Gastrocnemius medialis (tissue), 4 donors: ENCODE results near the gene SPTBN5. TPM values are rescaled to one million over a fixed set of nuclear protein-coding genes. Genes with fewer than 3 reads are reported as not detected.

Experiments used
- ATAC-seq, 2 donors: fragments of 150-250 bp; one replicate each; pipeline ENCODE4 v1.9.1; 2016
- DNase-seq, 2 donors: peaks; one replicate each; pipeline ENCODE4 v3.0.0-alpha.2; 2019
- H3K27ac ChIP-seq, 4 donors: fragments of 200-600 bp; sonication (generic); 1 replicate in 1 of 4; 2 replicates in 3 of 4; pipeline ENCODE4 v1.5.1; 2016 to 2018; ENCODE audit warnings: mild to moderate bottlenecking in 2 of 4, moderate library complexity in 1 of 4
- H3K27me3 ChIP-seq, 3 donors: fragments of 200-600 bp; sonication (generic) in 2 of 3; 1 replicate in 1 of 3; 2 replicates in 2 of 3; pipeline versions ENCODE4 v1.5.1 to v1.6.0; 2016 to 2019; ENCODE audit warnings: mild to moderate bottlenecking in 1 of 3, moderate library complexity in 1 of 3
- H3K36me3 ChIP-seq, 2 donors: fragments of 200-600 bp; sonication (generic) in 1 of 2; one replicate each; pipeline ENCODE4 v1.5.1; 2017 to 2018
- H3K4me1 ChIP-seq, 2 donors: fragments of 200-600 bp; sonication (generic) in 1 of 2; one replicate each; pipeline ENCODE4 v1.5.1; 2016 to 2017; ENCODE audit warnings: mild to moderate bottlenecking in 2 of 2
- H3K4me3 ChIP-seq, 4 donors: fragments of 200-600 bp; sonication (generic) in 3 of 4; 1 replicate in 1 of 4; 2 replicates in 3 of 4; pipeline ENCODE4 v1.5.1; 2016 to 2019; ENCODE audit warnings: mild to moderate bottlenecking in 2 of 4
- H3K9me3 ChIP-seq, 3 donors: fragments of 200-600 bp; sonication (generic) in 2 of 3; 1 replicate in 1 of 3; 2 replicates in 2 of 3; pipeline ENCODE4 v1.5.1; 2016 to 2019
- POLR2A ChIP-seq, 2 donors: fragments of 450-650 bp; IDR thresholded peaks; one replicate each; pipeline ENCODE4 v1.6.1; 2017; ENCODE audit warnings: antibody characterized with exemption in 2 of 2, mild to moderate bottlenecking in 2 of 2, moderate library complexity in 2 of 2
- in situ Hi-C, 4 donors: fragments of 200-750 bp; cut with MboI; loops; one replicate each; pipeline versions ENCODE4 v1.15.0 to v1.8.0; 2017; ENCODE audit warnings: low sequenced_read_pairs in 4 of 4
- intact Hi-C: fragments of 100-400 bp; cut with DNase I; formaldehyde crosslinking; loops from one replicate; pipeline ENCODE4 v1.15.1; 2023; ENCODE audit warnings: low total_unique reads
- total RNA-seq, 4 donors: library from RNA; depleted of rRNA; stranded (reverse); fragments of >200 nt; gene quantifications; one replicate each; pipeline versions ENCODE4 v1.1.0 to v1.2.3, GENCODE V29; 2016
- TF ChIP-seq, protein P1 (sequence below), 5 experiments: fragments of 450-650 bp in 3 of 5; fragments of 200-600 bp in 2 of 5; sonication (generic) in 2 of 5; IDR thresholded peaks in 4 of 5; conservative IDR thresholded peaks in 1 of 5; 1 replicate in 4 of 5; 2 replicates in 1 of 5; pipeline ENCODE4 v1.5.1; 2016 to 2019; ENCODE audit warnings: antibody characterized with exemption in 5 of 5, mild to moderate bottlenecking in 3 of 5, moderate library complexity in 3 of 5

SPTBN5 gene
- total RNA-seq, 4 donors from 2014 or later: 0.03 to 0.05 (median 0.04) TPM; not detected in 1

DNA sequence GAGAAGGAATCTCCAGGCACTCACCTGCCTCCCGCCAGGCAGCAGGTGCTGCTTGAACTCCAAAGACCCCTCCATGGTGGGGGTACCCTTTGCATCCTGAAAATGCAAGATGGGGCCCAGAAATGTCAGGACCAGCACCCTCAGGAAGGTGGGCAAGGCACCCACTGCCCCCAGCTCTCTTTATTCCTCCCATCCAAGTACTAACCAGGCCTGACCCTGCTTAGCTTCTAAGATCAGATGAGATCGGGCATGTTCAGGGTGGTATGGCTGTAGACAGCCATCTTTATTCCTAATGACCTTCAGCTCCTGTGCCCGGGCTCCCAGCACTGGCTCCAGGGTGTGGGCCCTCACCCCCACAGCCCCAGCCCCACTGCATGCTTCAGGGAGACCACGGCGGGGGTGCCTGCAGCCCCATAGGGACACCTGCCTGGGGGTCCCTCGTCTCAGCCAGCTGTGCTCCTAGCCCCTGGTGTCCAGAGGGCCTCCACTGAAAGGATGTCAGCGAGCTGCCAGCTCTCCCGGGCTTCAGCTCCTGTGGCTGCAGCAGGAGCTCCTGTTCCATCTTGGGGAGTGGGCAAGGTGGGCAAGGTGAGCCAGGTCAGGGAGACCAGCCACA, 42.0 kb downstream of the SPTBN5 start:
- ATAC-seq: no peak
- no peaks in the 10 kb centered on the region for H3K9me3 ChIP-seq
- in situ Hi-C loops: no loop called here

DNA sequence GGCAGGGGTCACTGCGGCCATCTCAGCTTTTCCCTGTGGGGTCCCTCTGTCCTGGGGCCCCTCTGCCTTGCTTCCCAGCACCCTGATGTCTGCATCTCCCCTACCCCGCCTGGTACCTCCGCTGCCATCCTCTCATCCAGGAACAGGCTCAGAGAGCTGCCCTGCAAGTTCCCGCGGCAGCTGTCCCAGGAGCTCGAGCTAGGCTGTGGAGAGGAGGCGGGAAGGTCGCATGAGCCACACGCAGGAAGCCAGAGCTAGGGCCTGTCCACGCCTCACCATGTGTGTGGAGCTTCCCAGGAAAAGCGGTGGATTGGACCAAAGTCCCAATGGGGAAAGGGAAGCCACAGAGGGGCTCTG, 42.7 kb downstream of the SPTBN5 start:
- peaks cover 0 to 23% of the 10 kb centered on the region in 2 donors for H3K36me3 ChIP-seq
- no peak overlapping the region for H3K4me3 ChIP-seq
- TF ChIP-seq POLR2A (IDR thresholded peaks at IDR 0.05): no peak
- TF ChIP-seq, protein P1, sequence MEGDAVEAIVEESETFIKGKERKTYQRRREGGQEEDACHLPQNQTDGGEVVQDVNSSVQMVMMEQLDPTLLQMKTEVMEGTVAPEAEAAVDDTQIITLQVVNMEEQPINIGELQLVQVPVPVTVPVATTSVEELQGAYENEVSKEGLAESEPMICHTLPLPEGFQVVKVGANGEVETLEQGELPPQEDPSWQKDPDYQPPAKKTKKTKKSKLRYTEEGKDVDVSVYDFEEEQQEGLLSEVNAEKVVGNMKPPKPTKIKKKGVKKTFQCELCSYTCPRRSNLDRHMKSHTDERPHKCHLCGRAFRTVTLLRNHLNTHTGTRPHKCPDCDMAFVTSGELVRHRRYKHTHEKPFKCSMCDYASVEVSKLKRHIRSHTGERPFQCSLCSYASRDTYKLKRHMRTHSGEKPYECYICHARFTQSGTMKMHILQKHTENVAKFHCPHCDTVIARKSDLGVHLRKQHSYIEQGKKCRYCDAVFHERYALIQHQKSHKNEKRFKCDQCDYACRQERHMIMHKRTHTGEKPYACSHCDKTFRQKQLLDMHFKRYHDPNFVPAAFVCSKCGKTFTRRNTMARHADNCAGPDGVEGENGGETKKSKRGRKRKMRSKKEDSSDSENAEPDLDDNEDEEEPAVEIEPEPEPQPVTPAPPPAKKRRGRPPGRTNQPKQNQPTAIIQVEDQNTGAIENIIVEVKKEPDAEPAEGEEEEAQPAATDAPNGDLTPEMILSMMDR (IDR thresholded peaks at IDR 0.05 in 4 of 5, conservative IDR thresholded peaks at IDR 0.05 in 1 of 5): no peak
- intact Hi-C loops: no loop called here
- H3K4me1 ChIP-seq: no peaks in the 10 kb centered on the region
- H3K27ac ChIP-seq: no peak overlapping the region
- in situ Hi-C loops: no loop called here
- H3K9me3 ChIP-seq: no peaks in the 10 kb centered on the region
- H3K27me3 ChIP-seq: peaks cover 10 to 14% (median 13%) of the 10 kb centered on the region in 3 donors
- DNase-seq: no peak
- no peak for ATAC-seq

More for the DNA sequence above, 42.0 kb downstream of the SPTBN5 start:
- Histone ChIP-seq H3K27me3 (peaks cover 10 to 14% (median 13%) of the 10 kb centered on the region in 3 donors), H3K4me1 (no peaks in the 10 kb centered on the region), H3K4me3 (no peak overlapping the region), H3K36me3 (peaks cover 0 to 16% of the 10 kb centered on the region in 2 donors), H3K27ac (no peak overlapping the region)
- no peak for TF ChIP-seq POLR2A (IDR thresholded peaks at IDR 0.05)
- TF ChIP-seq, protein P1 (IDR thresholded peaks at IDR 0.05 in 4 of 5, conservative IDR thresholded peaks at IDR 0.05 in 1 of 5): no peak
- intact Hi-C loops: no loop called here
- DNase-seq: no peak

DNA sequence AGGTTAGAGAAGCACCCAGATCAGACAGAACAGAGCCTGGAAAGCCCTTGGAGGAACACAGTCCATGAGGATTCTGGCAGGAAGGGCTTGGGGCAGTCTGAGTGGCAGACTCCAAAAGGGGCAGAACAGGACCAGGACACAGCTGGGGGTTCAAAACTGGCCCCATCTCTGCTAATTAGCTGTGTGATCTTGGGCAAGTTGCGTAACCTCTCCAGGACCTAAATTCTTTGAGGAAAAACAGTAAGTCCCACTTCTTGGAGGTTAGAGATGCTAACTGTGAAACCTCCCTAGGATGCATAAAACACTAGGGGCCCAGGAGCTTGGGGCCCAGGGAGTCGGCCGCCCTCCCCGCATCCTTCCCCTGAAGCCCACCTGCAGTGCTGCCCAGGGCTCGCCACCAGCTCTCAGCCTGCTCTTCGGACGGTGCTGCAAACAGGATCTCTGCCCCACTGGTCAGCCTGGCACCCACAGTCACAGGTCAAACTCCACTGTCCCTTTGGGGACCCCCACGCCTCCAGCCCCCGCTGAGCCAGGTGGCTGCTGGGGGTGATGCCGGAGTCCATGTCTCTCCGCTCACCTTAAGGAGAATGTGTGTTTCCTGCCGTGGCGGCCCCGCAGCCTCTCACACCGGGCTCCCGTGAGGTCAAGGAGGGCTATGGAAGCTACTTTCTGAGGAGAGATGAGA, 43.2 kb downstream of the SPTBN5 start:
- H3K27me3 ChIP-seq: peaks cover 10 to 14% (median 11%) of the 10 kb centered on the region in 3 donors
- no peak for DNase-seq
- H3K36me3 ChIP-seq: peaks cover 0 to 28% of the 10 kb centered on the region in 2 donors
- no peak overlapping the region for H3K4me3 ChIP-seq
- in situ Hi-C loops (no loop called here), intact Hi-C loops (no loop called here)
- H3K27ac ChIP-seq: no peak overlapping the region
- TF ChIP-seq, protein P1 (IDR thresholded peaks at IDR 0.05 in 4 of 5, conservative IDR thresholded peaks at IDR 0.05 in 1 of 5): no peak
- no peaks in the 10 kb centered on the region for H3K9me3 ChIP-seq
- H3K4me1 ChIP-seq: no peaks in the 10 kb centered on the region
- no peak for ATAC-seq

DNA sequence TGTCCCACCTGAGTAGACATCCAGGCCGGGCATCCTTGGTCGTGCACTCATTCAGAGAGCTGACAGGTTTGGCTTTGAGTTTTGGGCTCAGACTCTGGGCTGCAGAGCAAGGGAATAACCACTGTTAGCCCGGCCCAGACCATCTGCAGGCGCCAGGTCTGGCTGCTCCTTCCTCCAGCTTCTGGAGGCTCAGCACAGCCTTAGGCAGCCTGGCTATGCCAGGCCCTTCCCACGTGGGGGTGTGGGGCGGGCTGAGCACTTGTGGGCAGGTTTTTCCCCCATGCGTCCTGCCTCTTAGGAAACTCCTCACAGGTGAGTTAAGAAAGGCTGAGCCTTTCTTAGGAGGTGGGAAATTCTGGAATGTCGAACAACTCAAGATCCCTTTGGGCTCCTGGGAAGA, 44.0 kb downstream of the SPTBN5 start:
- Histone ChIP-seq H3K4me3 (no peak overlapping the region), H3K27ac (no peak overlapping the region), H3K9me3 (no peaks in the 10 kb centered on the region), H3K4me1 (no peaks in the 10 kb centered on the region), H3K27me3 (peaks cover 5 to 14% (median 8%) of the 10 kb centered on the region in 3 donors), H3K36me3 (peaks cover 0 to 35% of the 10 kb centered on the region in 2 donors)
- DNase-seq (no peak), ATAC-seq (no peak)
- in situ Hi-C loops (no loop called here), intact Hi-C loops (no loop called here)
- no peak for TF ChIP-seq POLR2A (IDR thresholded peaks at IDR 0.05)
- TF ChIP-seq, protein P1 (IDR thresholded peaks at IDR 0.05 in 4 of 5, conservative IDR thresholded peaks at IDR 0.05 in 1 of 5): no peak
